GM12891 (cell line): ENCODE measurements around the gene FZR1.

ENCODE experiments used
- POLR2A ChIP-seq: IDR thresholded peaks from 2 replicates; pipeline ENCODE4 v1.6.1; 2011; ENCODE audit warnings: low read depth, low read length, control low read depth
- POLR2AphosphoS5 ChIP-seq: IDR thresholded peaks from 2 replicates; pipeline ENCODE4 v1.6.1; 2011; ENCODE audit warnings: low read depth, low read length, control low read depth
- POU2F2 ChIP-seq: IDR thresholded peaks from 2 replicates; pipeline ENCODE4 v1.6.1; 2011; ENCODE audit warnings: low read depth, mild to moderate bottlenecking, control low read depth, low read length, moderate library complexity
- SPI1 ChIP-seq: IDR thresholded peaks from 2 replicates; pipeline ENCODE4 v1.6.1; 2011; ENCODE audit warnings: low read depth, low read length, control low read depth
- TAF1 ChIP-seq: IDR thresholded peaks from 2 replicates; pipeline ENCODE4 v1.6.1; 2011; ENCODE audit warnings: low read depth, low read length, control low read depth

- no peak for TF ChIP-seq POLR2AphosphoS5
- no peak for TF ChIP-seq POLR2A
- no peak for TF ChIP-seq POU2F2
- no peak for TF ChIP-seq TAF1
- TF ChIP-seq SPI1, result no peak
These were observed 22.0 kb downstream of the FZR1 start for GRCh38 chr19:3528080-3528479.
